Neuronal stem cell (in vitro differentiated cells): ENCODE measurements around the gene MON1A.
A peak's percentile ranks its signal among the peaks of the same experiment; 100 is the strongest.
"Not testable (repeated sequence)": the region's sequence is repeated elsewhere in the genome, so short reads cannot be mapped to it uniquely, and the experiment has no call there.

Source experiments
- DNase-seq: peaks from one replicate; pipeline ENCODE4 v3.0.0-alpha.2; 2013; ENCODE audit warnings: low spot score
- H2AFZ ChIP-seq: one replicate; pipeline ENCODE4 v1.6.1; 2013; ENCODE audit warnings: mild to moderate bottlenecking, low read length, inconsistent platforms
- H2AK5ac ChIP-seq: 2 replicates; pipeline ENCODE4 v1.6.1; 2013; ENCODE audit warnings: low read depth, mild to moderate bottlenecking, inconsistent platforms, low read length, moderate library complexity, mixed read lengths
- H2BK120ac ChIP-seq: 2 replicates; pipeline ENCODE4 v1.6.1; 2013; ENCODE audit warnings: low read depth, mild to moderate bottlenecking, inconsistent platforms, low read length, moderate library complexity, mixed read lengths
- H2BK12ac ChIP-seq: one replicate; pipeline ENCODE4 v1.6.1; 2013; ENCODE audit warnings: low read length, inconsistent platforms
- H2BK15ac ChIP-seq: 2 replicates; pipeline ENCODE4 v1.6.1; 2013; ENCODE audit warnings: mild to moderate bottlenecking, low read length, inconsistent platforms, mixed read lengths
- H2BK5ac ChIP-seq: one replicate; pipeline ENCODE4 v1.6.1; 2013; ENCODE audit warnings: inconsistent platforms, mild to moderate bottlenecking, low read length, moderate library complexity
- H3K14ac ChIP-seq: one replicate; pipeline ENCODE4 v1.6.1; 2013; ENCODE audit warnings: low read length, inconsistent platforms
- H3K18ac ChIP-seq: 2 replicates; pipeline ENCODE4 v1.6.1; 2013; ENCODE audit warnings: low read length, inconsistent platforms
- H3K23ac ChIP-seq: 2 replicates; pipeline ENCODE4 v1.6.1; 2013; ENCODE audit warnings: low read depth, mild to moderate bottlenecking, mixed read lengths, low read length, inconsistent platforms; ENCODE audit not compliant: poor library complexity
- H3K27ac ChIP-seq: replicated peaks from 3 replicates; pipeline ENCODE4 v1.5.1; 2013; ENCODE audit warnings: low read length, inconsistent platforms
- H3K27me3 ChIP-seq, 3 experiments: 2 replicates each; pipeline ENCODE4 v1.6.1; 2013; ENCODE audit warnings: low read length in 3 of 3, mild to moderate bottlenecking in 2 of 3, inconsistent platforms in 1 of 3, low read depth in 1 of 3, mixed read lengths in 1 of 3, moderate library complexity in 1 of 3; ENCODE audit not compliant: control insufficient read depth in 3 of 3, insufficient read depth in 3 of 3
- H3K36me3 ChIP-seq, 2 donors: replicated peaks in 1 of 2; 2 replicates each; pipeline ENCODE4 v1.6.1; 2013; ENCODE audit warnings: low read length in 2 of 2; ENCODE audit not compliant: control insufficient read depth in 2 of 2, insufficient read depth in 2 of 2
- H3K4ac ChIP-seq: 2 replicates; pipeline ENCODE4 v1.6.1; 2013; ENCODE audit warnings: inconsistent platforms, mild to moderate bottlenecking, low read length, moderate library complexity
- H3K4me1 ChIP-seq, 2 donors: 1 replicate in 1 of 2; 2 replicates in 1 of 2; pipeline ENCODE4 v1.6.1; 2013; ENCODE audit warnings: low read length in 2 of 2, low read depth in 1 of 2; ENCODE audit not compliant: control insufficient read depth in 2 of 2, insufficient read depth in 1 of 2
- H3K4me2 ChIP-seq: one replicate; pipeline ENCODE4 v1.6.1; 2013; ENCODE audit warnings: mild to moderate bottlenecking, low read length, inconsistent platforms; ENCODE audit not compliant: insufficient read depth, poor library complexity, severe bottlenecking
- H3K4me3 ChIP-seq, 2 donors: 2 replicates each; pipeline ENCODE4 v1.5.1; 2013; ENCODE audit warnings: low read length in 2 of 2, mild to moderate bottlenecking in 2 of 2, inconsistent platforms in 1 of 2, moderate library complexity in 1 of 2
- H3K79me1 ChIP-seq: one replicate; pipeline ENCODE4 v1.6.1; 2013; ENCODE audit warnings: low read depth, mild to moderate bottlenecking, inconsistent platforms, low read length, moderate library complexity
- H3K9ac ChIP-seq: one replicate; pipeline ENCODE4 v1.6.1; 2013; ENCODE audit warnings: mild to moderate bottlenecking, low read depth, low read length, inconsistent platforms; ENCODE audit not compliant: poor library complexity
- H3K9me3 ChIP-seq, 2 donors: replicated peaks in 1 of 2; 2 replicates each; pipeline versions ENCODE3 to v1.6.1; 2013; ENCODE audit warnings: low read length in 2 of 2, mild to moderate bottlenecking in 2 of 2, inconsistent platforms in 1 of 2, low read depth in 1 of 2, mixed read lengths in 1 of 2, moderate library complexity in 1 of 2; ENCODE audit not compliant: control insufficient read depth in 2 of 2, insufficient read depth in 1 of 2
- H4K8ac ChIP-seq: one replicate; pipeline ENCODE4 v1.6.1; 2013; ENCODE audit warnings: low read depth, mild to moderate bottlenecking, inconsistent platforms, low read length, moderate library complexity
- H4K91ac ChIP-seq: one replicate; pipeline ENCODE4 v1.6.1; 2013; ENCODE audit warnings: low read length, low read depth, mild to moderate bottlenecking, inconsistent platforms; ENCODE audit not compliant: poor library complexity
- WGBS, 2 donors: extraction: QIAGEN DNeasy Blood & Tissue Kit; methylation state at CpG; one replicate each; pipeline ENCODE4 v1.1.7; 2013; ENCODE audit warnings: missing lambda C conversion rate in 2 of 2, mixed read lengths in 1 of 2; ENCODE audit not compliant: insufficient read length in 2 of 2, insufficient replicate concordance in 1 of 2; ENCODE audit errors: extremely low coverage in 2 of 2; 5-methylcytosine and 5-hydroxymethylcytosine counted together

The MON1A gene

GRCh38 chr3:49937090-49937489 is 7.5 kb upstream of the MON1A start:
- H3K27ac ChIP-seq = no peak overlapping the region
- no peak overlapping the region for H2AK5ac ChIP-seq
- no peak overlapping the region for H3K9ac ChIP-seq
- no peak overlapping the region for H3K14ac ChIP-seq
- no peak overlapping the region for H3K18ac ChIP-seq
- H3K27me3 ChIP-seq = peaks cover 0 to 5% (median 0%) of the 10 kb centered on the region in 3 experiments
- no peak overlapping the region for H2AFZ ChIP-seq
- peaks cover 4% of the 10 kb centered on the region in 2 donors for H3K4me1 ChIP-seq
- DNase-seq = no peak
- no peak overlapping the region for H3K4me2 ChIP-seq
- no peak overlapping the region for H3K4me3 ChIP-seq
- H2BK15ac ChIP-seq = no peak overlapping the region
- no peaks in the 10 kb centered on the region for H3K79me1 ChIP-seq
- no peak overlapping the region for H3K4ac ChIP-seq
- no peak overlapping the region for H2BK5ac ChIP-seq
- no peak overlapping the region for H4K8ac ChIP-seq
- H4K91ac ChIP-seq = no peak overlapping the region
- H3K36me3 ChIP-seq = no peaks in the 10 kb centered on the region
- no peak overlapping the region for H2BK120ac ChIP-seq
- no CpG with 5 or more reads among the region's 3 CpGs for WGBS, 2 donors
- H3K9me3 ChIP-seq = no peaks in the 10 kb centered on the region
- H2BK12ac ChIP-seq = no peak overlapping the region
- H3K23ac ChIP-seq = no peak overlapping the region

- H2BK15ac ChIP-seq, H3K4ac ChIP-seq, H3K27ac ChIP-seq, H2AFZ ChIP-seq, H3K36me3 ChIP-seq, H4K91ac ChIP-seq, H3K9me3 ChIP-seq, H3K79me1 ChIP-seq, H2BK12ac ChIP-seq, H3K4me3 ChIP-seq, H3K23ac ChIP-seq, H3K14ac ChIP-seq, H4K8ac ChIP-seq, H3K9ac ChIP-seq, H3K27me3 ChIP-seq, H3K18ac ChIP-seq, H2AK5ac ChIP-seq, DNase-seq, H3K4me2 ChIP-seq, H2BK5ac ChIP-seq, H2BK120ac ChIP-seq: not testable (repeated sequence)
- no CpG with 5 or more reads among the region's 15 CpGs for WGBS, 2 donors
- peaks cover 10 to 11% of the 10 kb centered on the region in 2 donors for H3K4me1 ChIP-seq
These were observed 2.7 kb upstream of the MON1A start for GRCh38 chr3:49932281-49932680.

GRCh38 chr3:49930922-49931321 is 1.3 kb upstream of the MON1A start:
- Histone ChIP-seq H3K36me3 (no peaks in the 10 kb centered on the region), H3K27ac (no peak overlapping the region), H4K8ac (no peak overlapping the region), H2BK5ac (no peak overlapping the region), H3K79me1 (no peaks in the 10 kb centered on the region), H3K18ac (no peak overlapping the region), H3K4me2 (no peak overlapping the region), H3K27me3 (peaks cover 0 to 2% (median 0%) of the 10 kb centered on the region in 3 experiments), H3K4me3 (no peak overlapping the region), H4K91ac (no peak overlapping the region), H2BK120ac (no peak overlapping the region), H3K9ac (no peak overlapping the region), H3K14ac (no peak overlapping the region), H3K9me3 (no peaks in the 10 kb centered on the region), H2BK15ac (no peak overlapping the region), H2AFZ (peak overlapping the region; percentile 82), H3K23ac (no peak overlapping the region), H2AK5ac (no peak overlapping the region), H3K4me1 (peaks cover 10 to 11% of the 10 kb centered on the region in 2 donors), H3K4ac (no peak overlapping the region), H2BK12ac (no peak overlapping the region)
- peak; percentile 56 for DNase-seq
- WGBS, 2 donors = no CpG with 5 or more reads among the region's 1 CpG

GRCh38 chr3:49930168-49930690 is 618 bp upstream of the MON1A start:
- Histone ChIP-seq H2AK5ac (peak overlapping the region; percentile 12), H2AFZ (peak overlapping the region; percentile 99), H3K4ac (no peak overlapping the region), H3K27ac (peak overlapping the region; percentile 60), H4K91ac (no peak overlapping the region), H3K23ac (no peak overlapping the region), H3K36me3 (no peaks in the 10 kb centered on the region), H3K79me1 (no peaks in the 10 kb centered on the region), H3K18ac (no peak overlapping the region), H3K9me3 (no peaks in the 10 kb centered on the region), H3K9ac (no peak overlapping the region), H2BK12ac (peak overlapping the region; percentile 3), H3K27me3 (no peaks in the 10 kb centered on the region), H3K4me1 (peaks cover 10 to 11% of the 10 kb centered on the region in 2 donors), H4K8ac (no peak overlapping the region), H3K4me3 (peak overlapping the region; percentile 69 to 89), H2BK120ac (no peak overlapping the region), H3K14ac (no peak overlapping the region), H2BK5ac (no peak overlapping the region), H3K4me2 (peak overlapping the region; percentile 89), H2BK15ac (no peak overlapping the region)
- DNase-seq = no peak
- no CpG with 5 or more reads among the region's 16 CpGs for WGBS, 2 donors
